Endothelial cell of coronary artery (primary cell): ENCODE results near the gene VEGFB. TPM values are rescaled to one million over a fixed set of nuclear protein-coding genes. Genes with fewer than 3 reads are reported as not detected.

Experiments used
- total RNA-seq: library from RNA; depleted of rRNA; stranded (reverse); fragments of >200 nt; gene quantifications from 2 replicates; pipeline ENCODE4 v1.2.3, GENCODE V29; 2014

The VEGFB gene
- total RNA-seq, 1 donor from 2014 or later = 10.8 TPM

Other genes with a start within 250 kb of the VEGFB start
- gene OTUB1, start 248.1 kb upstream of the VEGFB start, total RNA-seq = 57.6 and 62.0 TPM in 2 replicates
- not detected in 2 replicates for gene FLRT1, start 198.7 kb upstream of the VEGFB start, total RNA-seq
- gene MACROD1, start 68.5 kb upstream of the VEGFB start, total RNA-seq = 32.9 and 36.7 TPM in 2 replicates
- gene STIP1, start 48.4 kb upstream of the VEGFB start, total RNA-seq = 200 and 221 TPM in 2 replicates
- 27.2 and 55.4 TPM in 2 replicates for gene FERMT3, start 27.9 kb upstream of the VEGFB start, total RNA-seq
- 20.5 and 28.8 TPM in 2 replicates for gene TRPT1, start 8.4 kb upstream of the VEGFB start, total RNA-seq
- 37.2 and 49.1 TPM in 2 replicates for gene NUDT22, start 8.3 kb upstream of the VEGFB start, total RNA-seq
- 10.6 and 15.0 TPM in 2 replicates for gene DNAJC4, start 4.0 kb upstream of the VEGFB start, total RNA-seq
- 60.1 and 63.5 TPM in 2 replicates for gene FKBP2, start 6.5 kb downstream of the VEGFB start, total RNA-seq
- 285 and 313 TPM in 2 replicates for gene PPP1R14B, start 12.4 kb downstream of the VEGFB start, total RNA-seq
- gene PLCB3, start 16.9 kb downstream of the VEGFB start, total RNA-seq = 65.0 and 68.5 TPM in 2 replicates
- gene BAD, start 50.1 kb downstream of the VEGFB start, total RNA-seq = 58.8 and 63.4 TPM in 2 replicates
- 6.7 and 10.8 TPM in 2 replicates for gene GPR137, start 51.3 kb downstream of the VEGFB start, total RNA-seq
- gene KCNK4, start 56.7 kb downstream of the VEGFB start, total RNA-seq = not detected in 2 replicates
- 0.27 TPM in 1 of 2 replicates, not detected in the other for gene CATSPERZ, start 65.8 kb downstream of the VEGFB start, total RNA-seq
- gene ESRRA, start 70.9 kb downstream of the VEGFB start, total RNA-seq = 37.9 and 45.5 TPM in 2 replicates
- 214 and 281 TPM in 2 replicates for gene TRMT112, start 83.0 kb downstream of the VEGFB start, total RNA-seq
- gene PRDX5, start 83.5 kb downstream of the VEGFB start, total RNA-seq = 241 and 260 TPM in 2 replicates
- gene CCDC88B, start 105.6 kb downstream of the VEGFB start, total RNA-seq = 1.3 and 2.4 TPM in 2 replicates
- 40.9 and 46.9 TPM in 2 replicates for gene RPS6KA4, start 124.6 kb downstream of the VEGFB start, total RNA-seq